Heart left ventricle (tissue), 16 donors: ENCODE measurements around the gene ADM2. TPM values are rescaled to one million over a fixed set of nuclear protein-coding genes. Genes with fewer than 3 reads are reported as not detected.

Experiments
- ATAC-seq, 4 donors: fragments of 200-7000 bp; cut with Tn5 transposase; one replicate each; pipeline ENCODE4 v1.9.1; 2020 to 2022; ENCODE audit warnings: moderate library complexity in 4 of 4, mild to moderate bottlenecking in 3 of 4, moderate number of reproducible peaks in 1 of 4
- DNase-seq, 5 donors: peaks; one replicate each; pipeline ENCODE4 v3.0.0-alpha.2; 2020
- H3K27ac ChIP-seq, 12 donors: fragments of 200-600 bp; sonication (generic) in 4 of 12; one replicate each; pipeline versions ENCODE4 v1.5.0 to v1.8.0; 2016 to 2022; ENCODE audit warnings: mild to moderate bottlenecking in 2 of 12
- H3K27me3 ChIP-seq, 9 donors: fragments of 200-600 bp; sonication (generic) in 2 of 9; one replicate each; pipeline versions ENCODE4 v1.5.1 to v1.8.0; 2016 to 2022; ENCODE audit warnings: mild to moderate bottlenecking in 3 of 9
- H3K36me3 ChIP-seq, 9 donors: fragments of 200-600 bp; sonication (generic) in 2 of 9; one replicate each; pipeline versions ENCODE4 v1.5.0 to v1.8.0; 2018 to 2022; ENCODE audit warnings: mild to moderate bottlenecking in 2 of 9
- H3K4me1 ChIP-seq, 12 donors: fragments of 200-600 bp; sonication (generic) in 4 of 12; one replicate each; pipeline versions ENCODE4 v1.5.0 to v1.8.0; 2016 to 2022; ENCODE audit warnings: mild to moderate bottlenecking in 3 of 12
- H3K4me3 ChIP-seq, 12 donors: fragments of 200-600 bp; sonication (generic) in 4 of 12; one replicate each; pipeline versions ENCODE4 v1.5.0 to v1.8.0; 2017 to 2022; ENCODE audit warnings: mild to moderate bottlenecking in 9 of 12, moderate library complexity in 4 of 12
- H3K9me3 ChIP-seq, 12 donors: fragments of 200-600 bp; sonication (generic) in 4 of 12; one replicate each; pipeline versions ENCODE4 v1.5.0 to v1.8.0; 2016 to 2022; ENCODE audit warnings: mild to moderate bottlenecking in 1 of 12
- POLR2A ChIP-seq, 2 donors: fragments of 450-650 bp; IDR thresholded peaks; one replicate each; pipeline ENCODE4 v1.6.1; 2017; ENCODE audit warnings: antibody characterized with exemption in 2 of 2, mild to moderate bottlenecking in 2 of 2, moderate library complexity in 2 of 2
- WGBS, 4 donors: extraction: QIAGEN DNeasy Blood & Tissue Kit in 2 of 4; methylation state at CpG; one replicate each; pipeline versions ENCODE4 v1.1.5 to v1.1.7; 2013 to 2018; 5-methylcytosine and 5-hydroxymethylcytosine counted together
- intact Hi-C, 10 donors: fragments of 100-400 bp; cut with DNase I; formaldehyde crosslinking; loops; one replicate each; pipeline versions ENCODE4 v1.11.1 to v1.14.2; 2022
- polyA plus RNA-seq, 2 donors: library from polyadenylated mRNA; stranded (reverse); fragments of 200-250 nt; gene quantifications; one replicate each; pipeline ENCODE4 v1.2.3, GENCODE V29; 2013
- total RNA-seq, 9 donors: library from RNA; depleted of rRNA in 2 of 9; stranded (reverse); fragments of >200 nt in 2 of 9; fragmentation: NEBNext Ultra II Directional in 3 of 9; extraction: Animal tissue kit (Norgen Biotek cat#: 25700) in 3 of 9; gene quantifications; one replicate each; pipeline versions ENCODE4 v1.1.0 to v1.2.4, GENCODE V29; 2016 to 2023
- TF ChIP-seq, protein P1 (sequence below), 12 donors: fragments of 200-600 bp; sonication (generic) in 4 of 12; IDR thresholded peaks; one replicate each; pipeline versions ENCODE4 v1.5.0 to v1.8.0; 2018 to 2022; ENCODE audit warnings: antibody characterized with exemption in 12 of 12, mild to moderate bottlenecking in 5 of 12
- donor health status: ischemic (EF 13 %, LVEDD 7.1; RV severe dilation, severe dysfunction).
- donor health status: healthy with polysubstance abuse.
- donor health status: DM: no; HTN: yes; CAD: no.
- donor health status: DM: no; HTN: no; CAD: no.
- donor health status: ischemic (EF 25% LVEDD 6.9; RV normal size, moderate dysfunction).
- donor health status: ischemic (EF 25% LVEDD 5.7; RV mildly dilated, moderate dysfunction).
- donor health status: healthy.
- donor health status: DM: yes; HTN: yes; CAD: no.
- donor health status: ischemic (EF 35%, LVEDD 5.7; RV mildly dilated, moderate dysfunction).
- donor health status: nonischemic (EF 11% LVEDD 7.7; RV severe dilation, severe dysfunction).
- donor health status: DM: yes; HTN: yes; CAD: no.
- donor health status: PGD.
- donor health status: ischemic (EF 29% LVEDD 5.4; RV normal size, mild dysfunction).
- donor health status: nonischemic (EF 23%, LVEDD 6.1; RV moderate dilation, normal function).

ADM2 gene
- total and polyA plus RNA-seq, 11 donors = 0.04 to 0.67 (median 0.20) TPM; not detected in 7

DNA sequence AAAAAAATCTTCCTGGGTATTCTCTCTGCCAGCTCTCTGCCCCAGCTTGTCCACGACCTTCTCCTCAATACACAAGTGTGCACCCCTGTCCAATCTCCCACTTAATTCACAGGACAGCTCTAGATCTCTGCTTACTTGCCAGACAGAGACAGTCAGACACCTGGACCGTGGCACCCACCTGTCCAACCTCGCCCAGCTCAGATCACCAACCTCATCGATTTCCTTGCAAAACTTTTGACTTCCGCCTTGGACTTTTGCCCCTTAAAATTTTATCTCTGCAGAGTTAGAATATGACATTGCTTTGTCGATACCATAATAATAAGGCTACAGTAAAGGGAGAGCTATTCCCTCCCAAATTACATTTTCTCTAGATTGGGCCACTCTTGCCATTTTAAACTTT lies 15.8 kb downstream of the ADM2 start:
- H3K9me3 ChIP-seq = no peaks in the 10 kb centered on the region
- DNase-seq (no peak), ATAC-seq (no peak)
- peaks cover 0 to 6% (median 0%) of the 10 kb centered on the region in 12 donors for H3K4me1 ChIP-seq
- no peak overlapping the region for H3K27ac ChIP-seq
- peaks cover 0 to 2% (median under 1%) of the 10 kb centered on the region in 9 donors for H3K36me3 ChIP-seq
- TF ChIP-seq, protein P1, sequence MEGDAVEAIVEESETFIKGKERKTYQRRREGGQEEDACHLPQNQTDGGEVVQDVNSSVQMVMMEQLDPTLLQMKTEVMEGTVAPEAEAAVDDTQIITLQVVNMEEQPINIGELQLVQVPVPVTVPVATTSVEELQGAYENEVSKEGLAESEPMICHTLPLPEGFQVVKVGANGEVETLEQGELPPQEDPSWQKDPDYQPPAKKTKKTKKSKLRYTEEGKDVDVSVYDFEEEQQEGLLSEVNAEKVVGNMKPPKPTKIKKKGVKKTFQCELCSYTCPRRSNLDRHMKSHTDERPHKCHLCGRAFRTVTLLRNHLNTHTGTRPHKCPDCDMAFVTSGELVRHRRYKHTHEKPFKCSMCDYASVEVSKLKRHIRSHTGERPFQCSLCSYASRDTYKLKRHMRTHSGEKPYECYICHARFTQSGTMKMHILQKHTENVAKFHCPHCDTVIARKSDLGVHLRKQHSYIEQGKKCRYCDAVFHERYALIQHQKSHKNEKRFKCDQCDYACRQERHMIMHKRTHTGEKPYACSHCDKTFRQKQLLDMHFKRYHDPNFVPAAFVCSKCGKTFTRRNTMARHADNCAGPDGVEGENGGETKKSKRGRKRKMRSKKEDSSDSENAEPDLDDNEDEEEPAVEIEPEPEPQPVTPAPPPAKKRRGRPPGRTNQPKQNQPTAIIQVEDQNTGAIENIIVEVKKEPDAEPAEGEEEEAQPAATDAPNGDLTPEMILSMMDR (IDR thresholded peaks at IDR 0.05) = no peak
- no peak for TF ChIP-seq POLR2A (IDR thresholded peaks at IDR 0.05)
- H3K27me3 ChIP-seq = no peaks in the 10 kb centered on the region
- no peak overlapping the region for H3K4me3 ChIP-seq
- 83 to 87% (median 85%) methylated on average over 6 of the region's 6 CpGs for WGBS, 4 donors
- intact Hi-C loops = loop anchor here in 4 of 10 donors (5.0 to 10.0 kb wide), 3 partner anchors 62 to 252 kb away; partner anchors contain the start of genes TUBGCP6 (in 2 of the 4) and HDAC10 (in 1 of the 4)

DNA sequence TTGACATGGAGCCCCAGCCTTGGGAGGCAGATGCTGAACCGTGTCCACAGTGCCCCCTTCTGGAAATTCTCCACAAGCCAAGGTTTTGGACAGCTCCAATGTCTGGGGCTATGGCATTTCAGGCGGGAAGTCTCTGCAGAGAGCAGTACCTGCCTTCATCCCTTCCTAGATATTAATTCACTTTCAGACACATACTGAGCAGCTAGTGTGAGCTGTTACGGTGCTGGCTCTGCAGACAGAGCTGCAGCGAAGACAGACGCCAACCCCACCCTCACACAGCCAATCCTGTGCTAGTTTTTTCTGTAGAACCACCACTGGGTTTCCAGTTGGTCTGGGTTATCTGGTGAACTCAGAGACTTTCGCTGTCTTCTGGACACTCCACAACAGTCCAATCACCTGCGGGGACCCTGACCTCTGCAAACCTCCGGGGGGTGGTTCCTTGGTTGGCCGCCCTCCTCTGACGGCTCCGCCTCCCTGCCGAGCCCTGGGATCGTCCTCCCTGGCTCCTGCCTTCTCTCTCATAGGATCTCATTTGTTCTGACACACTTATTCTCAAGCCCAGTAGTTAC lies 17.1 kb downstream of the ADM2 start:
- DNase-seq (peak in 1 of 5 donors; percentile 60), ATAC-seq (peak; percentile 49 to 86 (median 78))
- no peaks in the 10 kb centered on the region for H3K27me3 ChIP-seq
- no peak overlapping the region for H3K4me3 ChIP-seq
- no peaks in the 10 kb centered on the region for H3K9me3 ChIP-seq
- no peak for TF ChIP-seq POLR2A (IDR thresholded peaks at IDR 0.05)
- TF ChIP-seq, protein P1 (IDR thresholded peaks at IDR 0.05) = peak; percentile 34 to 69 (median 55)
- H3K36me3 ChIP-seq = peaks cover 0 to 15% (median 13%) of the 10 kb centered on the region in 9 donors
- H3K27ac ChIP-seq = no peak overlapping the region
- WGBS, 4 donors = 7 to 24% (median 17%) methylated on average over 9 to 13 of the region's 13 CpGs
- intact Hi-C loops = loop anchor here in 4 of 10 donors (5.0 to 10.0 kb wide), 3 partner anchors 64 to 254 kb away; partner anchors contain the start of genes TUBGCP6 (in 2 of the 4) and HDAC10 (in 1 of the 4)
- H3K4me1 ChIP-seq = peaks cover 0 to 6% (median 0%) of the 10 kb centered on the region in 12 donors

DNA sequence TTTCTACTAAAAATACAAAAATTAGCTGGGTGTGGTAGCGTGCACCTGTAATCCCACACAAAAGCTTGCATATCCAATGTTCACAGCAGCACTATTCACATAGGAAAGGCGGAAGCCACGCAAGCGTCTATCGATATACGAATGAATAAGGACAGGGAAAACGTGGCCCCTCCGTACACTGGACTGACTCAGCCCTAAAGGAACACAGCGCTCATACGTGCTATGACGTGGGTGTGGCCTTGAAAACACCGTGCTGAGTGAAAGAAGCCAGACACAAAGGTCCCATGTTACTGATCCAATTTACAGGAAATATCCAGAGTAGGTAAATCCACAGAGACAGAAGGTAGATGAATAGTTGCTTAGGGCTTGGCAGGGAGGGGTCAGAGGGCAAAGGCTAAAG lies 19.1 kb downstream of the ADM2 start:
- Histone ChIP-seq H3K4me1 (peaks cover 0 to 6% (median 0%) of the 10 kb centered on the region in 12 donors), H3K9me3 (no peaks in the 10 kb centered on the region), H3K36me3 (peaks cover 0 to 32% (median 24%) of the 10 kb centered on the region in 9 donors), H3K27me3 (no peaks in the 10 kb centered on the region), H3K4me3 (no peak overlapping the region), H3K27ac (no peak overlapping the region)
- ATAC-seq (no peak), DNase-seq (no peak)
- TF ChIP-seq POLR2A (IDR thresholded peaks at IDR 0.05) = no peak
- TF ChIP-seq, protein P1 (IDR thresholded peaks at IDR 0.05) = no peak
- intact Hi-C loops = loop anchor here in 3 of 10 donors (10.0 kb wide), 2 partner anchors 246 to 256 kb away; partner anchors contain the start of genes HDAC10 (in 2 of the 3) and TUBGCP6 (in 1 of the 3)
- 82 to 93% (median 90%) methylated on average over 12 of the region's 12 CpGs for WGBS, 4 donors

DNA sequence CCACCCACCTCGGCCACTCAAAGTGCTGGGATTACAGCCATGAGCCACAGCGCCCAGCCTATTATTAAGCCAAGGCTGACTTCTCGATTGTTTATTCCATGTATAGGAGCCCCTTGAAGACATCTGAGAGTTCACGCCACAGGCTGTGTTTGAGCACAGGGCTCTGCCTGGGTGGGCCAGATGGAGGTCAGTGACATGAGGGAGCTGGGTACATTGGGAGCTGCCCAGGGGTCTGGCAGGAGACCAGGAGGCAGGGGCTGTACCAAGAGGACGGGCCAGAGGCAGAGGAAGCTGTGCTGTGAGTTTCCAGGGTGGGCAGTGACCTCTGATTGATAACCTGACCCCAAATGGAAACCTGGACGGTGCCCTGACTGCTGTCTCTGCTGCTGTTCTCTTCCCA lies 20.8 kb downstream of the ADM2 start:
- Histone ChIP-seq H3K27ac (no peak overlapping the region), H3K36me3 (peaks cover 0 to 38% (median 29%) of the 10 kb centered on the region in 9 donors), H3K27me3 (no peaks in the 10 kb centered on the region), H3K4me3 (no peak overlapping the region), H3K9me3 (no peaks in the 10 kb centered on the region), H3K4me1 (peaks cover 4 to 19% (median 12%) of the 10 kb centered on the region in 12 donors)
- TF ChIP-seq, protein P1 (IDR thresholded peaks at IDR 0.05) = no peak
- TF ChIP-seq POLR2A (IDR thresholded peaks at IDR 0.05) = no peak
- intact Hi-C loops = loop anchor here in 3 of 10 donors (10.0 kb wide), 2 partner anchors 247 to 257 kb away; partner anchors contain the start of genes HDAC10 (in 2 of the 3) and TUBGCP6 (in 1 of the 3)
- DNase-seq (peak in 1 of 5 donors; percentile 13), ATAC-seq (no peak)
- 83 to 96% (median 90%) methylated on average over 6 of the region's 6 CpGs for WGBS, 4 donors
